Thyroid gland (tissue), 4 donors: ENCODE data around the gene MED13.

Source experiments
- POLR2A ChIP-seq, 2 donors: fragments of 450-650 bp; IDR thresholded peaks; one replicate each; pipeline ENCODE4 v1.6.1; 2017; ENCODE audit warnings: antibody characterized with exemption in 2 of 2, mild to moderate bottlenecking in 2 of 2, moderate library complexity in 1 of 2
- TF ChIP-seq, protein P1 (sequence below), 6 experiments: fragments of 200-600 bp in 3 of 6; fragments of 450-650 bp in 3 of 6; sonication (generic) in 3 of 6; IDR thresholded peaks; one replicate each; pipeline ENCODE4 v1.5.1; 2016 to 2019; ENCODE audit warnings: antibody characterized with exemption in 6 of 6, mild to moderate bottlenecking in 2 of 6, inconsistent platforms in 1 of 6, moderate library complexity in 1 of 6

DNA sequence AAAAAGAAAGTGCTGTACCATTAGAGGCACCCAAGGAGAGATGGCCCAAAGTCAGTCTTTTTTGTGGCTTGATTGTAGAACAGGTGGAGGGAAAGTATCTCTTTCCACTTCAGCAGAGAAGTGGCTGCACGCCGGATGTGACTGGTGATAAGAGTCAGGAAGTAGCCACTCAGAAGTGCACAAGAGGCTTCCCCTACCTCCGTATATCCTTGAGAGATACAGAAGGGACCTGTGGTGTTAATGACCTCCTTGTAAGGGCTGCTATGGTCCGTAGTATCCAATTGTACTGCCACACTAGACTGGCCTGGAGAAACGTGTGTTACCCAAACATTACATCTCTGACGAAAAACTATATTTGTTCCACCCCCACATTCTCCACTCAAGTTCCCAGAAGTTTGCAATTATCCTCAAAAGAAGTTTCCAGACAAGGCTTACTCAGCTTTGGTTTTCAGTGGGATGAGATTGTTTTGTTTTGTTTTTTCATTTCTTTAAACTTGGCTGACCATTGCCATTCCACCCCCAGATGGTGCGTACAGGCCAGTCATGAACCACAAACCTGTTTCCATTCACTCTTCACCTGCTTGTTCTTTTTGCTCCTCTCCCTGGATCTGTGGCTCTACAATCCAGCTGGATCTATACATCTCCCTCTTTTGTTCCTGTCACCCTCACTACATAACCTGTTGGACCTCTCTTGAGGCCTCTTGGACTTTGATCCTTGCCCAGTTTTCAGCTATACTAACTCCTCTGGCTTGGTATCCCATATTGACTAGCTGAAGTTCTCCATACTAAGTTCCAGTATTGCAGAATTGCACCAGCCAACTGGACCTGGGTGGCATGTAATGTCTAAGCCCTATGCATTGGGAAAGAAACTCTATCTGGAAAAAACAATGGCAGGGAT lies 20.7 kb upstream of the MED13 start:
- TF ChIP-seq POLR2A (IDR thresholded peaks at IDR 0.05), result no peak
- TF ChIP-seq, protein P1, sequence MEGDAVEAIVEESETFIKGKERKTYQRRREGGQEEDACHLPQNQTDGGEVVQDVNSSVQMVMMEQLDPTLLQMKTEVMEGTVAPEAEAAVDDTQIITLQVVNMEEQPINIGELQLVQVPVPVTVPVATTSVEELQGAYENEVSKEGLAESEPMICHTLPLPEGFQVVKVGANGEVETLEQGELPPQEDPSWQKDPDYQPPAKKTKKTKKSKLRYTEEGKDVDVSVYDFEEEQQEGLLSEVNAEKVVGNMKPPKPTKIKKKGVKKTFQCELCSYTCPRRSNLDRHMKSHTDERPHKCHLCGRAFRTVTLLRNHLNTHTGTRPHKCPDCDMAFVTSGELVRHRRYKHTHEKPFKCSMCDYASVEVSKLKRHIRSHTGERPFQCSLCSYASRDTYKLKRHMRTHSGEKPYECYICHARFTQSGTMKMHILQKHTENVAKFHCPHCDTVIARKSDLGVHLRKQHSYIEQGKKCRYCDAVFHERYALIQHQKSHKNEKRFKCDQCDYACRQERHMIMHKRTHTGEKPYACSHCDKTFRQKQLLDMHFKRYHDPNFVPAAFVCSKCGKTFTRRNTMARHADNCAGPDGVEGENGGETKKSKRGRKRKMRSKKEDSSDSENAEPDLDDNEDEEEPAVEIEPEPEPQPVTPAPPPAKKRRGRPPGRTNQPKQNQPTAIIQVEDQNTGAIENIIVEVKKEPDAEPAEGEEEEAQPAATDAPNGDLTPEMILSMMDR (IDR thresholded peaks at IDR 0.05), result no peak
